RWPE2 (cell line): ENCODE results near the gene PLEKHJ1.

Experiments used
- ATAC-seq: fragments of 200-7000 bp; cut with Tn5 transposase; 3 replicates; pipeline ENCODE4 v1.9.1; 2021; ENCODE audit warnings: low read depth
- DNase-seq: peaks from one replicate; pipeline ENCODE4 v3.0.0-alpha.2; 2020; ENCODE audit warnings: low spot score
- H3K27ac ChIP-seq: fragments of 450-650 bp; 2 replicates; pipeline ENCODE4 v1.5.1; 2017; ENCODE audit warnings: mild to moderate bottlenecking; ENCODE audit not compliant: poor library complexity, severe bottlenecking
- H3K27me3 ChIP-seq: fragments of 250-450 bp; sonication (Bioruptor Pico); 2 replicates; pipeline ENCODE4 v1.5.1; 2021; ENCODE audit warnings: mild to moderate bottlenecking, moderate library complexity; ENCODE audit not compliant: insufficient read depth, poor library complexity, severe bottlenecking
- H3K36me3 ChIP-seq: fragments of 250-450 bp; sonication (Bioruptor Pico); 2 replicates; pipeline ENCODE4 v1.5.1; 2020; ENCODE audit warnings: low read depth, mild to moderate bottlenecking, moderate library complexity
- H3K4me1 ChIP-seq: fragments of 250-450 bp; sonication (Bioruptor Pico); 2 replicates; pipeline ENCODE4 v1.5.1; 2021; ENCODE audit warnings: mild to moderate bottlenecking, moderate library complexity; ENCODE audit not compliant: insufficient read depth, poor library complexity, severe bottlenecking
- H3K4me3 ChIP-seq: fragments of 250-450 bp; sonication (Bioruptor Pico); 2 replicates; pipeline ENCODE4 v1.5.1; 2021; ENCODE audit warnings: mild to moderate bottlenecking, moderate library complexity; ENCODE audit not compliant: severe bottlenecking
- H3K9me3 ChIP-seq: fragments of 250-450 bp; sonication (Bioruptor Pico); 2 replicates; pipeline ENCODE4 v1.5.1; 2021; ENCODE audit warnings: mild to moderate bottlenecking, moderate library complexity; ENCODE audit not compliant: severe bottlenecking
- TF ChIP-seq, protein P1 (sequence below): fragments of 450-650 bp; IDR thresholded peaks from one replicate; pipeline ENCODE4 v1.5.1; 2017; ENCODE audit warnings: mild to moderate bottlenecking, moderate library complexity; ENCODE audit not compliant: poor library complexity, severe bottlenecking

The PLEKHJ1 gene

GRCh38 chr19:2212861-2213711, 23.0 kb downstream of the PLEKHJ1 start:
- Histone ChIP-seq H3K9me3 (no peaks in the 10 kb centered on the region), H3K4me3 (no peak overlapping the region), H3K36me3 (peaks cover 71% of the 10 kb centered on the region), H3K27ac (no peak overlapping the region), H3K4me1 (no peaks in the 10 kb centered on the region), H3K27me3 (no peaks in the 10 kb centered on the region)
- TF ChIP-seq, protein P1, sequence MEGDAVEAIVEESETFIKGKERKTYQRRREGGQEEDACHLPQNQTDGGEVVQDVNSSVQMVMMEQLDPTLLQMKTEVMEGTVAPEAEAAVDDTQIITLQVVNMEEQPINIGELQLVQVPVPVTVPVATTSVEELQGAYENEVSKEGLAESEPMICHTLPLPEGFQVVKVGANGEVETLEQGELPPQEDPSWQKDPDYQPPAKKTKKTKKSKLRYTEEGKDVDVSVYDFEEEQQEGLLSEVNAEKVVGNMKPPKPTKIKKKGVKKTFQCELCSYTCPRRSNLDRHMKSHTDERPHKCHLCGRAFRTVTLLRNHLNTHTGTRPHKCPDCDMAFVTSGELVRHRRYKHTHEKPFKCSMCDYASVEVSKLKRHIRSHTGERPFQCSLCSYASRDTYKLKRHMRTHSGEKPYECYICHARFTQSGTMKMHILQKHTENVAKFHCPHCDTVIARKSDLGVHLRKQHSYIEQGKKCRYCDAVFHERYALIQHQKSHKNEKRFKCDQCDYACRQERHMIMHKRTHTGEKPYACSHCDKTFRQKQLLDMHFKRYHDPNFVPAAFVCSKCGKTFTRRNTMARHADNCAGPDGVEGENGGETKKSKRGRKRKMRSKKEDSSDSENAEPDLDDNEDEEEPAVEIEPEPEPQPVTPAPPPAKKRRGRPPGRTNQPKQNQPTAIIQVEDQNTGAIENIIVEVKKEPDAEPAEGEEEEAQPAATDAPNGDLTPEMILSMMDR, result no peak
- DNase-seq (no peak), ATAC-seq (no peak)

DNA sequence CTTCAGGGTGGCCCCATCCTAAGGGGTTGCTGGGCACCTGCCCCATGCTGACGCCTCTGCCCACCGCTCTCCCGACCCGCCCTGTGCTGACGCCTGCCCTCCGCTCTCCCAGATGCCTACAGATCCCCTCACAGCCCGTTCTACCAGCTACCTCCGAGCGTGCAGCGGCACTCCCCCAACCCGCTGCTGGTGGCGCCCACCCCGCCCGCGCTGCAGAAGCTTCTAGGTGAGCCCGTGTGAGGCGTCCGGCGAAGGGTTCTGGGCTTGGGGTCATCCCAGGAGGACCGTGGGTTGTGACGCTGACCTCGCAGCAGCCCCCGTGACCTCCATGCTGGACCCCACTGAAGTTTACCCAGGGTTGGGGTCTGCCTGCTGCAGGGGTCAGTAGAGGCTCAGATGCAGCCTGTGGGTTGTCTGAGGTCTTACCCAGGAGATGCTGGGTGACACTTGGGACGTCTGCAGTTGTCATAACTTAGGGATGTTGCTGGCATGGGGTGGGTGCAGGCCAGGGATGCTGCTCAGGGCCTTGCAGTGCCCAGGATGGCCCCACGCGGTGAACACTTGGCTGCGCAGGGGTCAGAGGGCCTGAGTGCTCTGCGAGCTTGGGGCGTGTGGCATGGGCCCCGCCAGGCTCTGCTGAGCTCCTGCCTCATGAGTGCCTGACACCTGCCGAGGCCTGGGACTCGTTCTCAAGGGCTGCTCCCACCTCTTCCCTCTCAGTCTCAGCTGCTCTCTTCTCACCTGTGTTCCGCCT, 25.0 kb downstream of the PLEKHJ1 start:
- no peak overlapping the region for H3K27ac ChIP-seq
- no peaks in the 10 kb centered on the region for H3K9me3 ChIP-seq
- ATAC-seq, result no peak
- H3K27me3 ChIP-seq, result no peaks in the 10 kb centered on the region
- no peak overlapping the region for H3K4me3 ChIP-seq
- TF ChIP-seq, protein P1, result no peak
- H3K4me1 ChIP-seq, result no peaks in the 10 kb centered on the region
- peaks cover 66% of the 10 kb centered on the region for H3K36me3 ChIP-seq
- no peak for DNase-seq

DNA sequence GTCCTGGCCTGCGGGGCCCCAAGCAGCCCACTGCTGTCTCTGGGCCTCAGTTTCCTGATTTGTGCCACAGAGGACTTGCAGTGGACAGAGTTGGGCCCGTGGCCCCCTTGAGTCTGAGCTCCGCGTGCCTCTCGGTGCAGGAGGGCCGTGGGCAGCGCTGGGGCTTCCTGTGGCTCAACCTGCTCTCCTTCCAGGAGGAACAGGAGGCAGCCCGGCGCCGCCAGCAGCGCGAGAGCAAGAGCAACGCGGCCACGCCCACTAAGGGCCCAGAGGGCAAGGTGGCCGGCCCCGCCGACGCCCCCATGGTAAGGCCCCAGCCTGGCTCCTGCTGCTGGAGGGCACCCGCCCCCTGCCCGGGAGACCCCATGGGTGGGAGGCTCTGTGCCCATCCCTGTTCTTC, 25.9 kb downstream of the PLEKHJ1 start:
- no peak overlapping the region for H3K27ac ChIP-seq
- no peaks in the 10 kb centered on the region for H3K4me1 ChIP-seq
- DNase-seq, result no peak
- peaks cover 56% of the 10 kb centered on the region for H3K36me3 ChIP-seq
- no peaks in the 10 kb centered on the region for H3K27me3 ChIP-seq
- ATAC-seq, result no peak
- H3K4me3 ChIP-seq, result no peak overlapping the region
- TF ChIP-seq, protein P1, result no peak
- H3K9me3 ChIP-seq, result no peaks in the 10 kb centered on the region

GRCh38 chr19:2209408-2209807, 26.7 kb downstream of the PLEKHJ1 start:
- no peaks in the 10 kb centered on the region for H3K4me1 ChIP-seq
- DNase-seq (no peak), ATAC-seq (no peak)
- no peak overlapping the region for H3K27ac ChIP-seq
- no peak overlapping the region for H3K4me3 ChIP-seq
- no peaks in the 10 kb centered on the region for H3K27me3 ChIP-seq
- H3K9me3 ChIP-seq, result no peaks in the 10 kb centered on the region
- TF ChIP-seq, protein P1, result no peak
- peaks cover 48% of the 10 kb centered on the region for H3K36me3 ChIP-seq
